Measurements from ENCODE around the gene OGFOD3. TPM values are rescaled to one million over a fixed set of nuclear protein-coding genes. Genes with fewer than 3 reads are reported as not detected.

Gene OGFOD3
- total RNA-seq, 1 donor from 2014 or later, result 25.5 TPM

DNA sequence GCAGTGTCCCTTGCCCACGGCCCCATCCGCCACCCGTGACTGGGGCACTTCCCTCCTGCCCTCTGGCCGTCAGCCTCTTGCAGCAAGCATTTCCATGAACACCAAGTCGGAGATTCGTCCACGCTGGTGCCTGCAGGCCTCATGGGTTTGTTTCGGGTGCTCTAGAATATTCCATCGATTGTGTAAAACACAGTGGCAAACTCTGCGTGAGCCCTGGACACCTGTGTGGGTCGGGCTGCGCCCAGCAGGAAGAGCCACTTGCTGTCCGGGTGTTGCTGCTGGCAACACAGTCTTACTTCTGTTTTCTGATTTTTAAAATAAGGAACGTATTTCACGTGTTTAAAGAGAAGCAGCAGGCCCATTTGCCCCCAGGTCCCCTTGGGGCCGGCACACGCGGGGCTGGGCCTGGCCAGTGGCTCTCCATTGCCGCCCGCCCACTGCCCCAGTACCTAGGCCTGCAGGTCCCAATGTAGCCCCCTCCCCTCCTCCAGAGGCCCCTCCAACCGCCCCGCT lies 22.1 kb upstream of the OGFOD3 start:
- no peak overlapping the region for H3K4me3 ChIP-seq
- peaks cover 6% of the 10 kb centered on the region for H3K4me1 ChIP-seq
- peaks cover 0 to 18% of the 10 kb centered on the region in 2 donors for H3K36me3 ChIP-seq
- intact Hi-C loops (cut with DNase I), result no loop called here
- H3K27me3 ChIP-seq, result no peaks in the 10 kb centered on the region
- H3K9me3 ChIP-seq, result no peaks in the 10 kb centered on the region
- no peak for DNase-seq (ENCODE audit: extremely low spot score in 2 of 2)
- TF ChIP-seq POLR2AphosphoS5 (IDR thresholded peaks at IDR 0.05; ENCODE audit: insufficient read depth in 1 of 2, low read depth in 1 of 2), result no peak
- TF ChIP-seq POLR2A (IDR thresholded peaks at IDR 0.05), result no peak
- TF ChIP-seq, protein P1, sequence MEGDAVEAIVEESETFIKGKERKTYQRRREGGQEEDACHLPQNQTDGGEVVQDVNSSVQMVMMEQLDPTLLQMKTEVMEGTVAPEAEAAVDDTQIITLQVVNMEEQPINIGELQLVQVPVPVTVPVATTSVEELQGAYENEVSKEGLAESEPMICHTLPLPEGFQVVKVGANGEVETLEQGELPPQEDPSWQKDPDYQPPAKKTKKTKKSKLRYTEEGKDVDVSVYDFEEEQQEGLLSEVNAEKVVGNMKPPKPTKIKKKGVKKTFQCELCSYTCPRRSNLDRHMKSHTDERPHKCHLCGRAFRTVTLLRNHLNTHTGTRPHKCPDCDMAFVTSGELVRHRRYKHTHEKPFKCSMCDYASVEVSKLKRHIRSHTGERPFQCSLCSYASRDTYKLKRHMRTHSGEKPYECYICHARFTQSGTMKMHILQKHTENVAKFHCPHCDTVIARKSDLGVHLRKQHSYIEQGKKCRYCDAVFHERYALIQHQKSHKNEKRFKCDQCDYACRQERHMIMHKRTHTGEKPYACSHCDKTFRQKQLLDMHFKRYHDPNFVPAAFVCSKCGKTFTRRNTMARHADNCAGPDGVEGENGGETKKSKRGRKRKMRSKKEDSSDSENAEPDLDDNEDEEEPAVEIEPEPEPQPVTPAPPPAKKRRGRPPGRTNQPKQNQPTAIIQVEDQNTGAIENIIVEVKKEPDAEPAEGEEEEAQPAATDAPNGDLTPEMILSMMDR (IDR thresholded peaks at IDR 0.05), result no peak
- no peak overlapping the region for H3K27ac ChIP-seq

DNA sequence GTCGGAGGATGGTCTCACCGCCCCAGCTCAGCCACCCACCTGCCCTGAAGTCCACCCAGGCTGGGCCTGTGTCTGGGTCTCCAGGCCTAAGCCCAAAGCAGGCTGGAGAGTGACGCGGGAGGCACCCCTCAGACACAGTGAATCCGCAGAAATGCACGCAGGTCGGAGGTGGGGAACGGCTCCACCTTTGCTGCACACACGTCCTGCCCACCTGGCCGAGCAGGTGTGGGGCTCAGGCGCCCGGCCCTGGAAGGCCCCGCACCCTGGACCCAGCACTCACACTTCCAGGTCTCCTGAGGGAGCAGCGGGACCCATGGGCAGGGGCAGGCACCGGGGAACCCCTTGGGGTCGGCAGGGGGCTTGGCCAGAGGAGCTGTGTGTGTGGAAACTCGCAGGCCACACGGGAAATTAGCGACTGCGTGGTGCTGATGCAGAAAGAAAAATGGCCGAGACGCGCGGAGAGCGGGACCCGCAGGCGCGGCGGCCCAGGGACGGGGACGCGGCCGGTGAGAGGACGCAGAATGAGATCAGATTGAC lies 21.5 kb upstream of the OGFOD3 start:
- intact Hi-C loops (cut with DNase I), result no loop called here
- Histone ChIP-seq H3K4me3 (no peak overlapping the region), H3K9me3 (no peaks in the 10 kb centered on the region), H3K36me3 (peaks cover 0 to 18% of the 10 kb centered on the region in 2 donors), H3K27ac (no peak overlapping the region), H3K27me3 (no peaks in the 10 kb centered on the region), H3K4me1 (no peaks in the 10 kb centered on the region)
- no peak for DNase-seq (ENCODE audit: extremely low spot score in 2 of 2)
- TF ChIP-seq POLR2A (IDR thresholded peaks at IDR 0.05), result no peak
- TF ChIP-seq POLR2AphosphoS5 (IDR thresholded peaks at IDR 0.05; ENCODE audit: insufficient read depth in 1 of 2, low read depth in 1 of 2), result no peak
- TF ChIP-seq, protein P1 (IDR thresholded peaks at IDR 0.05), result no peak

DNA sequence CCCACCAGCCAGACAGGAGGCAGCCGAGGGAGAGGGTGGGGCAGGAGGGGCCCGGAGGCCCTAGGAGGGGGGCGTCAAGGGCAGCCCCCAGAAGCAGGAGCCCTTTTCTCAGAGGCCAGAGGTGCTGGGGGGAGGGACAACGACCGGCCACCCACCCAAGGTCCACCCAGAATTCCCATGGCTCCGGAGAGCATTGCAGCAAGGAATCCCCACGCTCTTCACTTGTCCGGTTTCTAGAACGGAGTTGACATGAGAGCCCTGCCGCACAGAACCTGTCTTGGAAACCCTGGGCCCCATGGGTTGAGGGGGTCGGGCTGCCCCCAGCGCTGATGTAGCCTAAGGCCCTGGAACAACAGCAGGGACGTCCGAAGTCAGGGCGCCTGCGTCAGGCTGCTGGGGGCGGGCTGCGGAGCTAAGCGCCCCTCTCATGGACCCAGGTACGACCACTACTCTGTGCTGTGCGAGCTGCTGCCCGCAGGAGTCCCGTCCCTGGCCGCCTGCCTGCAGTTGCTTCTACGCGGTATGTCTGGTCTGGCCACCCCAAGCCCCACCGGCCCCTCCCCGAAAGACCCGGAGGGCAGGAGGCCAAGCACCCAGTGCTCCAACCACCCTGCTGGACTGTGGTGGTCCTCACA lies 20.9 kb upstream of the OGFOD3 start:
- Histone ChIP-seq H3K9me3 (no peaks in the 10 kb centered on the region), H3K4me3 (no peak overlapping the region), H3K36me3 (peaks cover 0 to 18% of the 10 kb centered on the region in 2 donors), H3K27ac (no peak overlapping the region), H3K27me3 (no peaks in the 10 kb centered on the region), H3K4me1 (no peaks in the 10 kb centered on the region)
- intact Hi-C loops (cut with DNase I), result no loop called here
- DNase-seq (ENCODE audit: extremely low spot score in 2 of 2), result no peak
- TF ChIP-seq POLR2A (IDR thresholded peaks at IDR 0.05), result no peak
- TF ChIP-seq POLR2AphosphoS5 (IDR thresholded peaks at IDR 0.05; ENCODE audit: insufficient read depth in 1 of 2, low read depth in 1 of 2), result no peak
- TF ChIP-seq, protein P1 (IDR thresholded peaks at IDR 0.05), result no peak

DNA sequence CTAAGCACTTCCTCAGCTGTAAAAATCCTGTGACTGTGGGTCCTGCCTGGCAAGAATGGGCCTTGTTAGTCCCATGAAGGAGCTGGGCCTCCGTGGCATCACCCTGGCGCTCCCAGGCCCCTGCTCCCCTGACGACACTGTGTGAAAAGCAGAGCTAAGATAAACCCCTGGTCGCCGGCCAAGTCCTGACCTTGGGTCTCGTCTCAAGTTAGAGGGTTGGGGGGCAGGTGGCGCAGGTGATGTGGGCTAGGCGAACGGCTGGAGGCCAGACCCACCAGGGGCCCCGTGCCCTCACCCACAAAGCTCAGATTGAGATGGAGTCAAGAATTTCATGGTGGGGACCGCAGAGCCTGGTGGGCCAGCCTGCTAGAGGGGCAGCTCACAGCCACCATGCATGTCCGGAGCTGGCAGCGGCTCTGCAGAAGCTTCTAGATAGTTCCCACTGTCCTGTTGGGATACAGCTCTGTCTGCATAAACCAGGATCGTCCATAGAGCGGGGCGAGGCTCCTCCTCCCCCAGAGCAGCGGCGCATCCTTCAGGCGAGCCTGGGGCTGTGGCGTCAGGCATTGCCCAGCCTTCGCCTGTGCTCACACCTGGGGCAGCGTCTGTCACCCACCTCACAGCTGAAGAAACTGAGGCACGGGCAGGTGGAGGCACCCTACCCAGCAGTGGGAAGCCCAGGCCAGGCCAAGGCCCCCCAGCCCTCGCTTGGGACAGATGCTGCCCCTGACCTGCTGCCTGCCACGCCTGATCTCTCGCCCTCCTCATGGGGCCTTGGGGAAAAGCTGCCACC lies 20.2 kb upstream of the OGFOD3 start:
- DNase-seq (ENCODE audit: extremely low spot score in 2 of 2), result no peak
- H3K4me1 ChIP-seq, result no peaks in the 10 kb centered on the region
- no peak overlapping the region for H3K4me3 ChIP-seq
- intact Hi-C loops (cut with DNase I), result no loop called here
- TF ChIP-seq POLR2A (IDR thresholded peaks at IDR 0.05) (no peak), POLR2AphosphoS5 (IDR thresholded peaks at IDR 0.05; ENCODE audit: insufficient read depth in 1 of 2, low read depth in 1 of 2) (no peak)
- H3K27me3 ChIP-seq, result no peaks in the 10 kb centered on the region
- no peak overlapping the region for H3K27ac ChIP-seq
- H3K36me3 ChIP-seq, result peaks cover 0 to 18% of the 10 kb centered on the region in 2 donors
- no peaks in the 10 kb centered on the region for H3K9me3 ChIP-seq

DNA sequence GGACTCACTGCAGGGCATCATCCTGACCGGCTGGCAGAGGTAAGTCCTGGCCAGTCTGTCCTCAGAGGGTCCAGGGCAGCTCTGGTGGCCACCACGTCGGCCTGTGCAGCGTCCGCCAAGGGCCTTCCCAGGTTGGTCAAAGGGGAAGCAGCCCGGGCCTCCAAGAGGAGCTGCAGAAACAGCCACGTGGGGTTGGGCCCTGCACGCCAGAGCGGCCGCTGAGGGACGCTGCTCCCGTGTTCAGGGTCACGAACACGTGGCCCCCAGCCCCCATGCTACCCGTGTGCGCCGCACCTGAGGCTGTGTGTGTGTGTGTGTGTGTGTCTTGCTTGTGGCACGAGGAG lies 18.9 kb upstream of the OGFOD3 start:
- no peak for DNase-seq (ENCODE audit: extremely low spot score in 2 of 2)

More for the DNA sequence above, 18.9 kb upstream of the OGFOD3 start:
- Histone ChIP-seq H3K27me3 (no peaks in the 10 kb centered on the region), H3K4me1 (no peaks in the 10 kb centered on the region), H3K27ac (no peak overlapping the region), H3K4me3 (no peak overlapping the region), H3K9me3 (no peaks in the 10 kb centered on the region), H3K36me3 (peaks cover 0 to 18% of the 10 kb centered on the region in 2 donors)
- intact Hi-C loops (cut with DNase I), result no loop called here
- TF ChIP-seq POLR2AphosphoS5 (IDR thresholded peaks at IDR 0.05; ENCODE audit: insufficient read depth in 1 of 2, low read depth in 1 of 2), result no peak
- no peak for TF ChIP-seq POLR2A (IDR thresholded peaks at IDR 0.05)
- TF ChIP-seq, protein P1 (IDR thresholded peaks at IDR 0.05), result no peak

Data from vagina (tissue), 2 donors.